ENCODE results near the gene MXRA7. TPM values are rescaled to one million over a fixed set of nuclear protein-coding genes. Genes with fewer than 3 reads are reported as not detected.

MXRA7 gene
- polyA plus RNA-seq, 1 of the 3 experiments (the other 2 are of a cell fraction): 154 TPM

DNA sequence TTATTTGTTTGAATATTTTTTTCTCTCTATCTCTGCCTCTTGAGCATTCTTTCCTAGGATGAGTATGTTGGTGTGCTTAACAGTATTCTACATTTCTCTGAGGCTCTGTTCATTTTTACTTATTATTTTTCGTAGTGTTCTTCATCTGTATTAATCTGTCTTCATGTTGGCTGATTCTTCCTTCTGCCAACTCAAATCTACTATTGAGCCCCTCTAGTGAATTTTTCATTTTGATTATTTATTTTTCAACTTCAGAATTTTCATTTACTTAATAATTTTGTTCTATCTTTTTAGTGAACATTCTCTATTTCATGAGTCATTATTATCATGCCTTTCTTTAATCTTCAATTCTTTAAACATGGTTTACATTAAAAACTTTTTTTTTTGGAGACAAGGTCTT, 64.1 kb downstream of the MXRA7 start:
- no peaks in the 10 kb centered on the region for H3F3A ChIP-seq (replicated peaks; ENCODE audit: insufficient read depth)
- no peaks in the 10 kb centered on the region for H3K9me3 ChIP-seq
- no peak for DNase-seq
- H3K4me1 ChIP-seq (ENCODE audit: control insufficient read depth in 1 of 2, insufficient read depth in 2 of 2, low read depth in 1 of 2, low read length in 1 of 2): no peaks in the 10 kb centered on the region
- no peak overlapping the region for H2AFZ ChIP-seq (ENCODE audit: low read depth)
- 22% methylated on average over 1 of the region's 1 CpG for WGBS (ENCODE audit: low lambda C conversion rate)
- no peak overlapping the region for H3K4me3 ChIP-seq (ENCODE audit: low read depth in 2 of 2, low read length in 1 of 2)
- H3K27me3 ChIP-seq (ENCODE audit: insufficient read depth): no peaks in the 10 kb centered on the region; the same call in 1 of the 2 replicates
- no peak overlapping the region for H3K4me2 ChIP-seq
- H3K9ac ChIP-seq: no peak overlapping the region
- ChIA-PET POLR2A (interaction anchor here (0.7 kb wide), 1 partner anchor 25 kb away, joined by 5 read pairs; no protein-coding TSS in a partner anchor), CTCF (interaction anchor here (0.9 kb wide), 1 partner anchor 89 kb away, joined by 3 read pairs; no protein-coding TSS in a partner anchor)
- no peaks in the 10 kb centered on the region for H4K20me1 ChIP-seq (ENCODE audit: insufficient read depth)
- H3K9me2 ChIP-seq: no peaks in the 10 kb centered on the region
- no peaks in the 10 kb centered on the region for H3K36me3 ChIP-seq (replicated peaks in 1 of 2; ENCODE audit: control insufficient read depth in 1 of 2, insufficient read depth in 2 of 2, low read length in 1 of 2)
- TF ChIP-seq TAF1 (IDR thresholded peaks at IDR 0.05; ENCODE audit: borderline replicate concordance, low read depth, low read length) (no peak), FOXM1 (IDR thresholded peaks at IDR 0.05; ENCODE audit: low read depth) (no peak), FOSL2 (IDR thresholded peaks at IDR 0.05; ENCODE audit: borderline replicate concordance, low read depth) (no peak), CHD2 (IDR thresholded peaks at IDR 0.05; ENCODE audit: low read length, partially characterized antibody) (no peak), EP300 (IDR thresholded peaks at IDR 0.05; ENCODE audit: borderline replicate concordance in 1 of 2, low read depth in 1 of 2, low read length in 1 of 2) (no peak), NFIC (IDR thresholded peaks at IDR 0.05; ENCODE audit: borderline replicate concordance) (no peak), MXI1 (IDR thresholded peaks at IDR 0.05; ENCODE audit: low read depth, low read length) (no peak), YY1 (IDR thresholded peaks at IDR 0.05; ENCODE audit: low read depth) (no peak), POLR2AphosphoS5 (IDR thresholded peaks at IDR 0.05; ENCODE audit: low read depth, low read length) (no peak), TCF12 (IDR thresholded peaks at IDR 0.05) (no peak), GATA2 (CRISPR knock-in tag; IDR thresholded peaks at IDR 0.05) (no peak), SIN3A (IDR thresholded peaks at IDR 0.05; ENCODE audit: borderline replicate concordance, low read depth, low read length) (no peak), RFX5 (IDR thresholded peaks at IDR 0.05; ENCODE audit: low read length) (no peak), EZH2phosphoT487 (IDR thresholded peaks at IDR 0.05; ENCODE audit: borderline replicate concordance, low read depth) (no peak), RCOR1 (IDR thresholded peaks at IDR 0.05; ENCODE audit: low read length) (no peak)
- TF ChIP-seq, protein P1, sequence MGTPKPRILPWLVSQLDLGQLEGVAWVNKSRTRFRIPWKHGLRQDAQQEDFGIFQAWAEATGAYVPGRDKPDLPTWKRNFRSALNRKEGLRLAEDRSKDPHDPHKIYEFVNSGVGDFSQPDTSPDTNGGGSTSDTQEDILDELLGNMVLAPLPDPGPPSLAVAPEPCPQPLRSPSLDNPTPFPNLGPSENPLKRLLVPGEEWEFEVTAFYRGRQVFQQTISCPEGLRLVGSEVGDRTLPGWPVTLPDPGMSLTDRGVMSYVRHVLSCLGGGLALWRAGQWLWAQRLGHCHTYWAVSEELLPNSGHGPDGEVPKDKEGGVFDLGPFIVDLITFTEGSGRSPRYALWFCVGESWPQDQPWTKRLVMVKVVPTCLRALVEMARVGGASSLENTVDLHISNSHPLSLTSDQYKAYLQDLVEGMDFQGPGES (IDR thresholded peaks at IDR 0.05; ENCODE audit: low read depth, low read length): no peak
- H3K79me2 ChIP-seq (ENCODE audit: insufficient read depth): no peaks in the 10 kb centered on the region
- no peak overlapping the region for H3K27ac ChIP-seq (ENCODE audit: low read depth in 2 of 2, low read length in 1 of 2)

DNA sequence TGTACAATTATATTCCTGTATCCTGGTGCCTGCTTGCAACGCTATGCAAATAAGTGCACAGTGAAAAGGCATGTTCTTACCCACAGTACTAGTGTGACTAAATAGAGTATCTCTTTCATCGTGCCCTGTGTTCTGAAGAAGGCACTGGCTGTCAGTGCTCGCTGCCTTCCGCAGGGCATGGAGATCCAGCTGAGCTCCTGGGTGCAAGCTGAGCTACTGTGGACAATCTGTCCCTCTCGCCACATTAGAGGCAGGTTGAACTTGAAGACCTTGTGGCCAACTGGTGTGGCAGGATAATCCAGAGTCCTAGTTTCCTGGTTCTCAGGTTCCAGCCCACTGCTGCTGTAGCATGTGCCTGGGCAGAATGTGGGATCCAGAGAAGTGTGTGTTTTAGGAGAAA, 65.3 kb downstream of the MXRA7 start:
- WGBS (ENCODE audit: low lambda C conversion rate): 69% methylated on average over 5 of the region's 5 CpGs
- no peaks in the 10 kb centered on the region for H3K36me3 ChIP-seq (replicated peaks in 1 of 2; ENCODE audit: control insufficient read depth in 1 of 2, insufficient read depth in 2 of 2, low read length in 1 of 2)
- peaks cover 0 to 7% of the 10 kb centered on the region in 2 experiments; a peak in 2 of 4 replicates for H3K4me1 ChIP-seq (ENCODE audit: control insufficient read depth in 1 of 2, insufficient read depth in 2 of 2, low read depth in 1 of 2, low read length in 1 of 2)
- H3K4me2 ChIP-seq: no peak overlapping the region
- H3K4me3 ChIP-seq (ENCODE audit: low read depth in 2 of 2, low read length in 1 of 2): no peak overlapping the region
- H3K27me3 ChIP-seq (ENCODE audit: insufficient read depth): no peaks in the 10 kb centered on the region; the same call in 1 of the 2 replicates
- H3K27ac ChIP-seq (ENCODE audit: low read depth in 2 of 2, low read length in 1 of 2): no peak overlapping the region
- ChIA-PET CTCF (interaction anchor here (1.0 to 9.6 kb wide), 2 partner anchors 10 to 22 kb away, joined by 4 to 65 read pairs; no protein-coding TSS in a partner anchor), POLR2A (no interaction called here)
- H3K9me3 ChIP-seq: no peaks in the 10 kb centered on the region
- H3K79me2 ChIP-seq (ENCODE audit: insufficient read depth): no peaks in the 10 kb centered on the region
- peaks cover 7% of the 10 kb centered on the region for H3F3A ChIP-seq (replicated peaks; ENCODE audit: insufficient read depth)
- TF ChIP-seq RXRA (IDR thresholded peaks at IDR 0.05; ENCODE audit: borderline replicate concordance, low read depth) (no peak), GABPA (IDR thresholded peaks at IDR 0.05; ENCODE audit: low read depth) (no peak), SMC3 (IDR thresholded peaks at IDR 0.05; ENCODE audit: low read depth, low read length) (no peak), ELF1 (IDR thresholded peaks at IDR 0.05) (no peak), EP300 (IDR thresholded peaks at IDR 0.05; ENCODE audit: borderline replicate concordance in 1 of 2, low read depth in 1 of 2, low read length in 1 of 2) (no peak)
- TF ChIP-seq, protein P2, sequence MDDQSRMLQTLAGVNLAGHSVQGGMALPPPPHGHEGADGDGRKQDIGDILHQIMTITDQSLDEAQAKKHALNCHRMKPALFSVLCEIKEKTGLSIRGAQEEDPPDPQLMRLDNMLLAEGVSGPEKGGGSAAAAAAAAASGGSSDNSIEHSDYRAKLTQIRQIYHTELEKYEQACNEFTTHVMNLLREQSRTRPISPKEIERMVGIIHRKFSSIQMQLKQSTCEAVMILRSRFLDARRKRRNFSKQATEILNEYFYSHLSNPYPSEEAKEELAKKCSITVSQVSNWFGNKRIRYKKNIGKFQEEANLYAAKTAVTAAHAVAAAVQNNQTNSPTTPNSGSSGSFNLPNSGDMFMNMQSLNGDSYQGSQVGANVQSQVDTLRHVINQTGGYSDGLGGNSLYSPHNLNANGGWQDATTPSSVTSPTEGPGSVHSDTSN (IDR thresholded peaks at IDR 0.05): no peak
- no peak for DNase-seq
- no peak overlapping the region for H2AFZ ChIP-seq (ENCODE audit: low read depth)
- no peaks in the 10 kb centered on the region for H3K9me2 ChIP-seq
- H4K20me1 ChIP-seq (ENCODE audit: insufficient read depth): no peaks in the 10 kb centered on the region
- no peak overlapping the region for H3K9ac ChIP-seq

Measured in SK-N-SH (cell line).